Mesothelial cell of epicardium (in vitro differentiated cells): Measurements from ENCODE around the gene ACTRT2. TPM values are rescaled to one million over a fixed set of nuclear protein-coding genes. Genes with fewer than 3 reads are reported as not detected.

Experiments
- DNase-seq, 2 experiments: peaks; one replicate each; pipeline ENCODE4 v3.0.0; 2021; ENCODE audit warnings: low spot score in 2 of 2; ENCODE audit not compliant: unreplicated experiment in 2 of 2
- H3K27ac Mint-ChIP-seq: 2 replicates; pipeline ENCODE4 v1.8.0; 2021; ENCODE audit warnings: mixed read lengths
- H3K27me3 Mint-ChIP-seq: 2 replicates; pipeline ENCODE4 v1.8.0; 2021; ENCODE audit warnings: low read depth, mixed read lengths
- H3K36me3 Mint-ChIP-seq: 2 replicates; pipeline ENCODE4 v1.8.0; 2021; ENCODE audit warnings: mixed read lengths
- H3K4me1 Mint-ChIP-seq: 2 replicates; pipeline ENCODE4 v1.8.0; 2021; ENCODE audit warnings: mixed read lengths
- H3K4me3 Mint-ChIP-seq: 2 replicates; pipeline ENCODE4 v1.8.0; 2021; ENCODE audit warnings: mild to moderate bottlenecking, moderate library complexity, mixed read lengths
- H3K9me3 Mint-ChIP-seq: 2 replicates; pipeline ENCODE4 v1.8.0; 2021; ENCODE audit warnings: mixed read lengths
- CTCF ChIP-seq: fragments of 200-600 bp; sonication (generic); IDR thresholded peaks from one replicate; pipeline ENCODE4 v1.5.0; 2021; ENCODE audit warnings: antibody characterized with exemption; ENCODE audit not compliant: unreplicated experiment
- total RNA-seq: library from RNA; stranded (reverse); gene quantifications from 3 replicates; pipeline ENCODE4 v1.2.1, GENCODE V29; 2021

The ACTRT2 gene
- total RNA-seq, 1 donor from 2014 or later: not detected

- H3K27ac Mint-ChIP-seq: no peak overlapping the region
- H3K36me3 Mint-ChIP-seq: no peaks in the 10 kb centered on the region
- TF ChIP-seq CTCF: no peak
- DNase-seq: peak in 1 of 2 experiments; percentile 33
- H3K4me3 Mint-ChIP-seq: no peak overlapping the region
- peaks cover 6% of the 10 kb centered on the region for H3K4me1 Mint-ChIP-seq
- H3K9me3 Mint-ChIP-seq: no peaks in the 10 kb centered on the region
- H3K27me3 Mint-ChIP-seq: peaks cover 80% of the 10 kb centered on the region
Measured at GRCh38 chr1:3066826-3067225, 45.6 kb downstream of the ACTRT2 start.

- no peaks in the 10 kb centered on the region for H3K9me3 Mint-ChIP-seq
- H3K4me3 Mint-ChIP-seq: no peak overlapping the region
- peak in 1 of 2 experiments; percentile 37 for DNase-seq
- H3K36me3 Mint-ChIP-seq: no peaks in the 10 kb centered on the region
- H3K4me1 Mint-ChIP-seq: peaks cover 6% of the 10 kb centered on the region
- H3K27me3 Mint-ChIP-seq: peaks cover 80% of the 10 kb centered on the region
- no peak overlapping the region for H3K27ac Mint-ChIP-seq
- no peak for TF ChIP-seq CTCF
Measured at GRCh38 chr1:3067301-3067670, 46.0 kb downstream of the ACTRT2 start.

GRCh38 chr1:3067671-3068563 lies 46.6 kb downstream of the ACTRT2 start:
- H3K9me3 Mint-ChIP-seq: no peaks in the 10 kb centered on the region
- H3K4me3 Mint-ChIP-seq: peak overlapping the region; percentile 42
- TF ChIP-seq CTCF: no peak
- H3K4me1 Mint-ChIP-seq: peaks cover 6% of the 10 kb centered on the region
- H3K27ac Mint-ChIP-seq: no peak overlapping the region
- H3K36me3 Mint-ChIP-seq: no peaks in the 10 kb centered on the region
- peak; percentile 16 to 43 for DNase-seq
- peaks cover 80% of the 10 kb centered on the region for H3K27me3 Mint-ChIP-seq

- no peak for TF ChIP-seq CTCF
- Mint-ChIP-seq H3K27me3 (peaks cover 78% of the 10 kb centered on the region), H3K27ac (no peak within 1 kb of the TSS), H3K4me3 (peak within 1 kb of the TSS; percentile 74), H3K9me3 (no peaks in the 10 kb centered on the region), H3K36me3 (no peaks in the 10 kb centered on the region), H3K4me1 (peaks cover 6% of the 10 kb centered on the region)
- peak; percentile 20 to 46 for DNase-seq
Measured at GRCh38 chr1:3068564-3069431, 47.5 kb downstream of the ACTRT2 start, which contains the start of gene PRDM16. Gene PRDM16 (plus strand): TSS chr1:3069203. CDS start chr1:3069260, 57 bp downstream.

GRCh38 chr1:3069491-3070308 lies 48.4 kb downstream of the ACTRT2 start:
- no peaks in the 10 kb centered on the region for H3K9me3 Mint-ChIP-seq
- H3K27me3 Mint-ChIP-seq: peaks cover 77% of the 10 kb centered on the region
- no peak overlapping the region for H3K27ac Mint-ChIP-seq
- peak; percentile 40 for TF ChIP-seq CTCF
- H3K36me3 Mint-ChIP-seq: no peaks in the 10 kb centered on the region
- H3K4me1 Mint-ChIP-seq: peaks cover 6% of the 10 kb centered on the region
- DNase-seq: peak; percentile 29 to 63
- H3K4me3 Mint-ChIP-seq: peak overlapping the region; percentile 62
